Transverse colon (tissue), 3 donors: Measurements from ENCODE around the gene MIF.

ENCODE experiments used
- EP300 ChIP-seq: sonication (generic); formaldehyde crosslinking; IDR thresholded peaks from one replicate; pipeline ENCODE4 v1.6.1; 2017; ENCODE audit warnings: antibody characterized with exemption, low read depth
- TF ChIP-seq, protein P1 (sequence below), 5 experiments: fragments of 200-600 bp in 3 of 5; fragments of 450-650 bp in 2 of 5; sonication (generic) in 3 of 5; IDR thresholded peaks; 1 replicate in 2 of 5; 2 replicates in 3 of 5; pipeline ENCODE4 v1.5.1; 2016 to 2017; ENCODE audit warnings: antibody characterized with exemption in 5 of 5, inconsistent platforms in 3 of 5, mild to moderate bottlenecking in 2 of 5, moderate library complexity in 1 of 5

DNA sequence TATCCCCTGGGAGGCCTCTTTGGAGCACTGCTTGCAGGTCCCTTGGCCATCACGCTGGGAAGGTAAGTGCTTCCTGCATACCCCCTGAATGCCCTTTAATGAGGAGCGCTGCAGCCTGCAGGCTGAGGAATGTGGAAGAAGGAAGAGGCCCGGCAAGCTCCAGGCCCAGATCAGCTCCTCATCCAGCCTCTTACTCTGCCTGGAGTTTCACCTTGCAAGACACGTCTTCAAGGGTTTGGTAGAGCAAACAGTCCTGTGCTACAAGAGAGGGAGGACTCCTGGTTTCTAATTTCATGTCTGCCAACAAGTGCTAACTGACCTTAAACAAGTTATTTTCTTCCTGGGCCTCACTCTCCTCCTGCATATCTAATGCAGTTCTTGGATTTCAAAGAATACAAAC lies 25.6 kb upstream of the MIF start:
- TF ChIP-seq, protein P1, sequence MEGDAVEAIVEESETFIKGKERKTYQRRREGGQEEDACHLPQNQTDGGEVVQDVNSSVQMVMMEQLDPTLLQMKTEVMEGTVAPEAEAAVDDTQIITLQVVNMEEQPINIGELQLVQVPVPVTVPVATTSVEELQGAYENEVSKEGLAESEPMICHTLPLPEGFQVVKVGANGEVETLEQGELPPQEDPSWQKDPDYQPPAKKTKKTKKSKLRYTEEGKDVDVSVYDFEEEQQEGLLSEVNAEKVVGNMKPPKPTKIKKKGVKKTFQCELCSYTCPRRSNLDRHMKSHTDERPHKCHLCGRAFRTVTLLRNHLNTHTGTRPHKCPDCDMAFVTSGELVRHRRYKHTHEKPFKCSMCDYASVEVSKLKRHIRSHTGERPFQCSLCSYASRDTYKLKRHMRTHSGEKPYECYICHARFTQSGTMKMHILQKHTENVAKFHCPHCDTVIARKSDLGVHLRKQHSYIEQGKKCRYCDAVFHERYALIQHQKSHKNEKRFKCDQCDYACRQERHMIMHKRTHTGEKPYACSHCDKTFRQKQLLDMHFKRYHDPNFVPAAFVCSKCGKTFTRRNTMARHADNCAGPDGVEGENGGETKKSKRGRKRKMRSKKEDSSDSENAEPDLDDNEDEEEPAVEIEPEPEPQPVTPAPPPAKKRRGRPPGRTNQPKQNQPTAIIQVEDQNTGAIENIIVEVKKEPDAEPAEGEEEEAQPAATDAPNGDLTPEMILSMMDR (IDR thresholded peaks at IDR 0.05), result no peak
- TF ChIP-seq EP300, result no peak
